Pancreas (tissue), 10 donors: Measurements from ENCODE around the gene PTTG2. TPM values are rescaled to one million over a fixed set of nuclear protein-coding genes. Genes with fewer than 3 reads are reported as not detected.

Experiments used
- ATAC-seq, 4 donors: fragments of 200-7000 bp; cut with Tn5 transposase; one replicate each; pipeline versions ENCODE4 v1.8.0 to v1.9.1; 2020; ENCODE audit warnings: mild to moderate bottlenecking in 4 of 4, moderate library complexity in 4 of 4
- DNase-seq, 6 donors: peaks; one replicate each; pipeline ENCODE4 v3.0.0-alpha.2; 2020
- FAIRE-seq: peaks from 2 replicates; lab custom pipeline; 2012; peaks lifted over from hg19 to GRCh38; lab: Jason Lieb, UNC
- H3K27ac ChIP-seq, 4 donors: fragments of 200-600 bp; sonication (generic); 1 replicate in 3 of 4; 2 replicates in 1 of 4; pipeline versions ENCODE4 v1.5.0 to v1.8.0; 2020
- H3K27me3 ChIP-seq, 4 donors: fragments of 200-600 bp; one replicate each; pipeline ENCODE4 v1.8.0; 2021
- H3K36me3 ChIP-seq, 3 donors: fragments of 200-600 bp; sonication (generic) in 1 of 3; one replicate each; pipeline versions ENCODE4 v1.5.0 to v1.8.0; 2020 to 2021
- H3K4me1 ChIP-seq, 3 donors: fragments of 200-600 bp; one replicate each; pipeline ENCODE4 v1.8.0; 2021
- H3K4me3 ChIP-seq, 4 donors: fragments of 200-600 bp; sonication (generic) in 2 of 4; one replicate each; pipeline versions ENCODE4 v1.5.0 to v1.8.0; 2020 to 2021
- H3K9me3 ChIP-seq, 4 donors: fragments of 200-600 bp; one replicate each; pipeline ENCODE4 v1.8.0; 2021
- CTCF ChIP-seq, 4 donors: fragments of 200-600 bp; sonication (generic) in 3 of 4; IDR thresholded peaks; one replicate each; pipeline versions ENCODE4 v1.5.0 to v1.8.0; 2021; ENCODE audit warnings: antibody characterized with exemption in 4 of 4
- WGBS, 2 donors: extraction: QIAGEN DNeasy Blood & Tissue Kit; methylation state at CpG; one replicate each; pipeline ENCODE4 v1.1.7; 2013; 5-methylcytosine and 5-hydroxymethylcytosine counted together
- intact Hi-C, 3 donors: fragments of 100-400 bp; cut with DNase I; formaldehyde crosslinking; loops; one replicate each; pipeline versions ENCODE4 v1.11.1 to v1.14.2; 2022
- polyA plus RNA-seq, 2 donors: library from polyadenylated mRNA; stranded (reverse); fragments of 200-250 nt; gene quantifications; one replicate each; pipeline ENCODE4 v1.2.3, GENCODE V29; 2013
- total RNA-seq, 6 donors: library from RNA; stranded (reverse); fragmentation: NEBNext Ultra II Directional in 4 of 6; extraction: Animal tissue kit (Norgen Biotek cat#: 25700) in 4 of 6; gene quantifications; one replicate each; pipeline versions ENCODE4 v1.2.1 to v1.2.4, GENCODE V29; 2021 to 2023
- donor health status: healthy with polysubstance abuse.
- donor health status: DM: no; HTN: no; CAD: no; lungs with moderate emphysema.
- donor health status: DM: no; HTN: no; CAD: no.
- donor health status: control.
- donor health status: control.
- donor health status: Bipolar disorder and iron deficiency.
- donor health status: DM: yes; HTN: yes; CAD: no.
- donor health status: DM: no; HTN: no; CAD: no.
- donor health status: DM: no; HTN: no; CAD: no.
- donor health status: DM: yes; HTN: yes; CAD: no.

The PTTG2 gene
- total and polyA plus RNA-seq, 8 donors, result 0.30 to 0.94 (median 0.78) TPM; not detected in 1

DNA sequence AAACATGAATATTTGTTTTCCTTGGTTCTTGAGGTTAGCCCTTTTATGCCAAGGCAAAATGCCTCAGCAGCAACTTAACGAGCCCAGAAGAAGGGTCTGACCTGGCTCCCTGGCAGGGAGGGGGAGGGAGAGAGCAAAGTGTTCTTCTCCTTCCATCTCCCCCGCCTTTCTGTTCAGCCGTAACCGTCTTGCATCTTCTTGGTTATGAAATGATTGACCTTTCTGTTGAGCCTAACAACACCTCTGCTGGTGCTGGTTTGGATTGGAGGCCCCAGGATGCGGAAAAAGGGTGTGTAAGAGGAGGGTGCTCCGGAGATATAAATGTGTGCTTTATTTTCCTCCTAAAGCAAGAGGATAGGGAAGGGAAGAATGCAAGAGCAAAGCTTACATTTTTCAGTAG lies 44.7 kb downstream of the PTTG2 start:
- ATAC-seq (no peak), DNase-seq (no peak), FAIRE-seq (no peak)
- H3K36me3 ChIP-seq, result no peaks in the 10 kb centered on the region
- no peak for TF ChIP-seq CTCF (IDR thresholded peaks at IDR 0.05)
- no peaks in the 10 kb centered on the region for H3K9me3 ChIP-seq
- H3K27me3 ChIP-seq, result no peaks in the 10 kb centered on the region
- 74 to 86% methylated on average over 6 of the region's 6 CpGs for WGBS, 2 donors
- H3K4me3 ChIP-seq, result no peak overlapping the region
- no peak overlapping the region for H3K27ac ChIP-seq
- intact Hi-C loops, result no loop called here
- peaks cover 0 to 8% (median under 1%) of the 10 kb centered on the region in 3 donors for H3K4me1 ChIP-seq

DNA sequence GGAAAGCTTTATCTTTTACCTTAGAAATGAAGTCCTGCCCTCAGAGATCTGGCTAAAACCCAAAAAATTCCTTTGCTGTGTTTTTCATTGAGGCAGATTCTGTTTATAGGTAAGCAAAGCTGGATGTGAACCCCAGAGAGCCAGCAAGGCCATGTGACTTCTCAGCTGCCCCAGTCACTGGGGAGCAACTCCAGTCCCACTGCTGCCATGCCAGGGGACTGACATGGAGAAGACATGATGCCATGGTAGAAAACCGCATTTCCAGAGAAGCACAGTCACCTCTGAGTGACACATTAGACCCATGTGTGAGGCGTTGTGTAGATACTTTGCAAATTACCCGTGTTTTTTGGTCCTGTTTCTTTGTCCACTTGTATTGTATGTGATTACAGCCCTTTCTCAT lies 45.4 kb downstream of the PTTG2 start:
- DNase-seq (no peak), FAIRE-seq (no peak), ATAC-seq (peak in 1 of 4 donors; percentile 32)
- intact Hi-C loops, result no loop called here
- TF ChIP-seq CTCF (IDR thresholded peaks at IDR 0.05), result no peak
- no peak overlapping the region for H3K27ac ChIP-seq
- H3K9me3 ChIP-seq, result no peaks in the 10 kb centered on the region
- WGBS, 2 donors, result 72 to 84% methylated on average over 3 of the region's 3 CpGs
- no peaks in the 10 kb centered on the region for H3K27me3 ChIP-seq
- no peaks in the 10 kb centered on the region for H3K36me3 ChIP-seq
- no peak overlapping the region for H3K4me3 ChIP-seq
- peaks cover 0 to 13% (median 3%) of the 10 kb centered on the region in 3 donors for H3K4me1 ChIP-seq

GRCh38 chr4:38007645-38008044 lies 47.4 kb downstream of the PTTG2 start:
- Histone ChIP-seq H3K4me1 (peaks cover 0 to 17% (median 3%) of the 10 kb centered on the region in 3 donors), H3K4me3 (no peak overlapping the region), H3K27me3 (no peaks in the 10 kb centered on the region), H3K9me3 (no peaks in the 10 kb centered on the region), H3K27ac (no peak overlapping the region), H3K36me3 (no peaks in the 10 kb centered on the region)
- no peak for DNase-seq
- 77% methylated on average over 5 of the region's 5 CpGs for WGBS, 2 donors
- intact Hi-C loops, result no loop called here
- ATAC-seq, result no peak
- FAIRE-seq, result no peak
- no peak for TF ChIP-seq CTCF (IDR thresholded peaks at IDR 0.05)

DNA sequence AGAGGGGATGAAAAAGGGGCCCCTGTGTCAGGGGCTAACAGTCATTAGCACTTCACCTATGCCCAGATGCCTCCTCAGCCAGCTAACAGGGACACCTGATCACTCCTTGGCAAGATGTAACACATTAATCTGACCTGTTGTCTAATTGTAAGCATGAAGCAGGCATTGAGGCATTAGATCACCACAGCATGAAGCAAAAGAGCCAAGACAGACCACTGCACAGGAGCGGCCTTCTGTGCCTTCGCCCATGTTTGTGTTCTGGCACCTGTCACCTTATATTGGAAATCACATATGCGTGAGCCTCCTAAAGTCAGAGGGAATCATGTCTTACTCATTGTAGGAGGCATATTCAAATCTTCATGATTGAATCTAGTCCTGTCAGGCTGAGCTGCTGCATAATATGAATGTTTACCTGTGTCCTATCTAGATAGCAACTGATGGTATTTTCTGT lies 48.4 kb downstream of the PTTG2 start:
- WGBS, 2 donors, result 74 to 81% methylated on average over 3 of the region's 3 CpGs
- no peak overlapping the region for H3K27ac ChIP-seq
- no peaks in the 10 kb centered on the region for H3K27me3 ChIP-seq
- ATAC-seq (peak in 2 of 4 donors; percentile 43 to 46), FAIRE-seq (no peak), DNase-seq (no peak)
- no peak overlapping the region for H3K4me3 ChIP-seq
- H3K9me3 ChIP-seq, result no peaks in the 10 kb centered on the region
- no peak for TF ChIP-seq CTCF (IDR thresholded peaks at IDR 0.05)
- intact Hi-C loops, result no loop called here
- peaks cover 0 to 26% (median 9%) of the 10 kb centered on the region in 3 donors for H3K4me1 ChIP-seq
- H3K36me3 ChIP-seq, result no peaks in the 10 kb centered on the region

- H3K27me3 ChIP-seq, result no peaks in the 10 kb centered on the region
- DNase-seq (no peak), ATAC-seq (no peak), FAIRE-seq (no peak)
- H3K27ac ChIP-seq, result no peak overlapping the region
- no peak overlapping the region for H3K4me3 ChIP-seq
- H3K4me1 ChIP-seq, result peaks cover 0 to 34% (median 10%) of the 10 kb centered on the region in 3 donors
- TF ChIP-seq CTCF (IDR thresholded peaks at IDR 0.05), result no peak
- no peaks in the 10 kb centered on the region for H3K36me3 ChIP-seq
- H3K9me3 ChIP-seq, result no peaks in the 10 kb centered on the region
- intact Hi-C loops, result no loop called here
These were observed 49.2 kb downstream of the PTTG2 start for GRCh38 chr4:38009421-38009820.
